HG03039 (cell line): Measurements from ENCODE around the gene RAG2.
A peak's percentile ranks its signal among the peaks of the same experiment; 100 is the strongest.

Experiments used
- ATAC-seq: cut with Tn5 transposase; IDR thresholded peaks from one replicate; pipeline ENCODE4 v1.9.1; 2021; ENCODE audit warnings: mild to moderate bottlenecking, moderate library complexity; ENCODE audit not compliant: unreplicated experiment

The RAG2 gene

GRCh38 chr11:36601155-36601554 is 3.1 kb upstream of the RAG2 start:
- no peak for ATAC-seq

- ATAC-seq: no peak
Observed at GRCh38 chr11:36600180-36600579, 2.1 kb upstream of the RAG2 start.

- ATAC-seq: no peak
Observed at GRCh38 chr11:36596880-36597279, 1.2 kb downstream of the RAG2 start.

- peak; percentile 52 for ATAC-seq
Observed at GRCh38 chr11:36594316-36594989, 3.6 kb downstream of the RAG2 start, which contains the start of gene IFTAP. IFTAP (plus strand) TSS chr11:36594502; CDS start chr11:36610104, 15,602 bp downstream.

GRCh38 chr11:36591433-36591832 is 6.6 kb downstream of the RAG2 start:
- no peak for ATAC-seq

GRCh38 chr11:36590513-36590912 is 7.5 kb downstream of the RAG2 start:
- ATAC-seq: no peak

- ATAC-seq: no peak
Observed at GRCh38 chr11:36588099-36588498, 9.9 kb downstream of the RAG2 start.

GRCh38 chr11:36586543-36586942 is 11.5 kb downstream of the RAG2 start:
- no peak for ATAC-seq

- no peak for ATAC-seq
Observed at GRCh38 chr11:36583667-36584066, 14.4 kb downstream of the RAG2 start.

GRCh38 chr11:36581536-36581935 is 16.5 kb downstream of the RAG2 start:
- no peak for ATAC-seq

GRCh38 chr11:36578458-36578857 is 19.6 kb downstream of the RAG2 start:
- no peak for ATAC-seq

GRCh38 chr11:36577859-36578258 is 20.2 kb downstream of the RAG2 start:
- no peak for ATAC-seq

GRCh38 chr11:36577373-36577772 is 20.7 kb downstream of the RAG2 start:
- no peak for ATAC-seq

GRCh38 chr11:36574486-36574885 is 23.6 kb downstream of the RAG2 start:
- ATAC-seq: no peak

- ATAC-seq: no peak
Observed at GRCh38 chr11:36569095-36569494, 28.9 kb downstream of the RAG2 start.

- ATAC-seq: no peak
Observed at GRCh38 chr11:36567694-36568093, 30.3 kb downstream of the RAG2 start, which contains the start of gene RAG1. RAG1 (plus strand) TSS chr11:36568007; CDS start chr11:36573305, 5,298 bp downstream.

GRCh38 chr11:36566407-36567053 is 31.5 kb downstream of the RAG2 start:
- ATAC-seq: no peak

GRCh38 chr11:36565031-36565610 is 32.9 kb downstream of the RAG2 start:
- no peak for ATAC-seq

- ATAC-seq: no peak
Observed at GRCh38 chr11:36564376-36565030, 33.5 kb downstream of the RAG2 start.

- ATAC-seq: peak; percentile 77
Observed at GRCh38 chr11:36558571-36559413, 39.2 kb downstream of the RAG2 start.

GRCh38 chr11:36557991-36558390 is 40.0 kb downstream of the RAG2 start:
- ATAC-seq: no peak
